CD4-positive, alpha-beta T cell (primary cell): ENCODE measurements around the gene MAP1LC3C. TPM values are rescaled to one million over a fixed set of nuclear protein-coding genes. Genes with fewer than 3 reads are reported as not detected.
A peak's percentile ranks its signal among the peaks of the same experiment; 100 is the strongest.

Source experiments
- ATAC-seq: fragments of 200-7000 bp; cut with Tn5 transposase; one replicate; pipeline ENCODE4 v1.10.0; 2022; ENCODE audit warnings: mild to moderate bottlenecking; ENCODE audit not compliant: poor library complexity
- CTCF ChIA-PET: fragments of 350-600 bp; sonication (Branson Sonifier 250); formaldehyde crosslinking; loops from one replicate; lab custom pipeline; 2021; ENCODE audit warnings: antibody characterized with exemption, inconsistent platforms; lab: Charles Lee
- POLR2A ChIA-PET: fragments of 350-600 bp; sonication (Branson Sonifier 250); formaldehyde crosslinking; loops from one replicate; lab custom pipeline; 2021; ENCODE audit warnings: antibody characterized with exemption, inconsistent platforms; lab: Charles Lee
- DNase-seq, 14 experiments: peaks; one replicate each; pipeline ENCODE4 v3.0.0-alpha.2; 2013 to 2020; ENCODE audit warnings: mixed read lengths in 2 of 14
- H3K27ac ChIP-seq, 2 donors: one replicate each; pipeline versions ENCODE4 v1.5.1 to v1.7.0; 2013; ENCODE audit warnings: low read length in 2 of 2, low read depth in 1 of 2, mild to moderate bottlenecking in 1 of 2
- H3K27me3 ChIP-seq, 2 experiments: 1 replicate in 1 of 2; 2 replicates in 1 of 2; pipeline versions ENCODE4 v1.6.1 to v1.7.0; 2013; ENCODE audit warnings: low read length in 2 of 2, control low read depth in 1 of 2, mild to moderate bottlenecking in 1 of 2, moderate library complexity in 1 of 2; ENCODE audit not compliant: insufficient read depth in 2 of 2, control insufficient read depth in 1 of 2
- H3K36me3 ChIP-seq: one replicate; pipeline ENCODE4 v1.6.1; 2013; ENCODE audit warnings: low read length, control low read depth; ENCODE audit not compliant: insufficient read depth
- H3K4me1 ChIP-seq: one replicate; pipeline ENCODE4 v1.6.1; 2013; ENCODE audit warnings: low read length, control low read depth; ENCODE audit not compliant: insufficient read depth
- H3K4me3 ChIP-seq: one replicate; pipeline ENCODE4 v1.5.1; 2013; ENCODE audit warnings: mild to moderate bottlenecking, low read length, moderate library complexity
- H3K9me3 ChIP-seq, 2 experiments: 1 replicate in 1 of 2; 2 replicates in 1 of 2; pipeline versions ENCODE4 v1.6.1 to v1.7.0; 2013; ENCODE audit warnings: low read length in 2 of 2, mild to moderate bottlenecking in 2 of 2, control low read depth in 1 of 2, moderate library complexity in 1 of 2; ENCODE audit not compliant: control insufficient read depth in 1 of 2, insufficient read depth in 1 of 2
- H3K27ac Mint-ChIP-seq: one replicate; pipeline ENCODE4 v1.8.0; 2020; ENCODE audit warnings: mixed read lengths
- H3K27me3 Mint-ChIP-seq: one replicate; pipeline ENCODE4 v1.8.0; 2021; ENCODE audit warnings: mixed read lengths
- H3K36me3 Mint-ChIP-seq: one replicate; pipeline ENCODE4 v1.8.0; 2021; ENCODE audit warnings: low read depth, mixed read lengths
- H3K4me1 Mint-ChIP-seq: one replicate; pipeline ENCODE4 v1.8.0; 2021; ENCODE audit warnings: low read depth, mixed read lengths
- H3K4me3 Mint-ChIP-seq: one replicate; pipeline ENCODE4 v1.8.0; 2020; ENCODE audit warnings: mild to moderate bottlenecking, mixed read lengths
- H3K9me3 Mint-ChIP-seq: one replicate; pipeline ENCODE4 v1.8.0; 2020; ENCODE audit warnings: mixed read lengths
- intact Hi-C, 2 experiments: fragments of 100-400 bp; cut with DNase I in 1 of 2; cut with micrococcal nuclease in 1 of 2; formaldehyde crosslinking; loops; one replicate each; pipeline versions ENCODE4 v1.15.1 to v1.9.0; 2023 to 2025; cut with DNase I, micrococcal nuclease
- total RNA-seq, 174 experiments: library from RNA in 2 of 174; stranded (reverse) in 2 of 174; gene quantifications; one replicate each; pipeline ENCODE4 v1.2.3 and lab custom pipeline; 2021 to 2026
- TF ChIP-seq, protein P1 (sequence below): fragments of 200-600 bp; IDR thresholded peaks from one replicate; pipeline ENCODE4 v1.8.0; 2022; ENCODE audit warnings: antibody characterized with exemption, mild to moderate bottlenecking

MAP1LC3C gene
- total RNA-seq, 2 experiments from 2014 or later: not detected

DNA sequence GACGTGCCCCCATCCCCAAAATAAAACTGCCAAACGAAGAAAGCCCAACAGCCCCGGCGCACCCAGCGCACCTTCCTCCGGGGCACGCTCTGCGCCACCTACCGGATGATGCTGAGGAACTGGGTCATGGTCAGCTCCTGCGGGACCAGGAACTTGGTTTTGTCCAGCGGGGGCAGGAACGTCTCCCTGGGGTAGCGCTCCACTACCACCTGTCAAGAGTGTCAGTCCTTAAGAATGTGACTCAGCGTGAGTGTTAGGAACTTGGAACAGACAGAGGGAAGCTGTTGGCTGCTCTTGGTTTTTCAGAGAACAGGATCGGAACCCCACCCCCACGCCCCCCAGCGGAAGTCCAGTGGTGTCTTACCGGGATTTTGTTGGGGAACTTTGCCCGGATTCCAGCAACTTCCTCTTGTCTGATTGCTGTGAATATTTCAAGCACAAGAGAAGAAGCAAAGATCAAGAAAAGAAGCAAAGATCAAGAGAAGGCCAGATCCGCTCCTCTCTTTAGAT is 431 bp downstream of the MAP1LC3C start:
- POLR2A ChIA-PET: no interaction called here

GRCh38 chr1:241997401-241997998 is 1.4 kb downstream of the MAP1LC3C start:
- H3K36me3 ChIP-seq: no peaks in the 10 kb centered on the region
- ChIA-PET CTCF (no interaction called here), POLR2A (no interaction called here)
- H3K27ac Mint-ChIP-seq: no peak overlapping the region
- H3K27ac ChIP-seq: no peak overlapping the region
- peaks cover 6% of the 10 kb centered on the region for H3K4me1 ChIP-seq
- H3K27me3 Mint-ChIP-seq: peaks cover 4% of the 10 kb centered on the region
- H3K36me3 Mint-ChIP-seq: no peaks in the 10 kb centered on the region
- H3K9me3 Mint-ChIP-seq: no peaks in the 10 kb centered on the region
- TF ChIP-seq, protein P1, sequence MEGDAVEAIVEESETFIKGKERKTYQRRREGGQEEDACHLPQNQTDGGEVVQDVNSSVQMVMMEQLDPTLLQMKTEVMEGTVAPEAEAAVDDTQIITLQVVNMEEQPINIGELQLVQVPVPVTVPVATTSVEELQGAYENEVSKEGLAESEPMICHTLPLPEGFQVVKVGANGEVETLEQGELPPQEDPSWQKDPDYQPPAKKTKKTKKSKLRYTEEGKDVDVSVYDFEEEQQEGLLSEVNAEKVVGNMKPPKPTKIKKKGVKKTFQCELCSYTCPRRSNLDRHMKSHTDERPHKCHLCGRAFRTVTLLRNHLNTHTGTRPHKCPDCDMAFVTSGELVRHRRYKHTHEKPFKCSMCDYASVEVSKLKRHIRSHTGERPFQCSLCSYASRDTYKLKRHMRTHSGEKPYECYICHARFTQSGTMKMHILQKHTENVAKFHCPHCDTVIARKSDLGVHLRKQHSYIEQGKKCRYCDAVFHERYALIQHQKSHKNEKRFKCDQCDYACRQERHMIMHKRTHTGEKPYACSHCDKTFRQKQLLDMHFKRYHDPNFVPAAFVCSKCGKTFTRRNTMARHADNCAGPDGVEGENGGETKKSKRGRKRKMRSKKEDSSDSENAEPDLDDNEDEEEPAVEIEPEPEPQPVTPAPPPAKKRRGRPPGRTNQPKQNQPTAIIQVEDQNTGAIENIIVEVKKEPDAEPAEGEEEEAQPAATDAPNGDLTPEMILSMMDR: no peak
- H3K4me1 Mint-ChIP-seq: no peaks in the 10 kb centered on the region
- H3K4me3 Mint-ChIP-seq: no peak overlapping the region
- no peak overlapping the region for H3K4me3 ChIP-seq
- no peaks in the 10 kb centered on the region for H3K9me3 ChIP-seq
- intact Hi-C loops: loop anchor here (5.0 kb wide), 2 partner anchors 385 to 465 kb away; partner anchors contain the start of gene KMO (in 1 of the 2)
- DNase-seq (no peak), ATAC-seq (no peak)
- peaks cover 0 to 2% of the 10 kb centered on the region in 2 experiments for H3K27me3 ChIP-seq

More for the DNA sequence above, 431 bp downstream of the MAP1LC3C start:
- DNase-seq (peak; percentile 3 to 64 (median 25)), ATAC-seq (peak; percentile 46)
- H3K27ac Mint-ChIP-seq: no peak overlapping the region
- Histone ChIP-seq H3K4me1 (peaks cover 6% of the 10 kb centered on the region), H3K9me3 (no peaks in the 10 kb centered on the region), H3K4me3 (peak overlapping the region; percentile 25), H3K27me3 (peaks cover 0 to 2% of the 10 kb centered on the region in 2 experiments), H3K27ac (no peak overlapping the region), H3K36me3 (no peaks in the 10 kb centered on the region)
- intact Hi-C loops: loop anchor here (1.0 to 5.0 kb wide), 4 partner anchors 386 to 467 kb away; partner anchors contain the start of gene KMO (in 1 of the 2)
- H3K4me1 Mint-ChIP-seq: no peaks in the 10 kb centered on the region
- H3K27me3 Mint-ChIP-seq: peaks cover 4% of the 10 kb centered on the region
- TF ChIP-seq, protein P1: peak; percentile 76
- CTCF ChIA-PET: interaction anchor here (1.2 kb wide), 1 partner anchor 388 kb away, joined by 6 read pairs; no protein-coding TSS in a partner anchor
- no peak overlapping the region for H3K4me3 Mint-ChIP-seq
- H3K36me3 Mint-ChIP-seq: no peaks in the 10 kb centered on the region
- H3K9me3 Mint-ChIP-seq: no peaks in the 10 kb centered on the region

DNA sequence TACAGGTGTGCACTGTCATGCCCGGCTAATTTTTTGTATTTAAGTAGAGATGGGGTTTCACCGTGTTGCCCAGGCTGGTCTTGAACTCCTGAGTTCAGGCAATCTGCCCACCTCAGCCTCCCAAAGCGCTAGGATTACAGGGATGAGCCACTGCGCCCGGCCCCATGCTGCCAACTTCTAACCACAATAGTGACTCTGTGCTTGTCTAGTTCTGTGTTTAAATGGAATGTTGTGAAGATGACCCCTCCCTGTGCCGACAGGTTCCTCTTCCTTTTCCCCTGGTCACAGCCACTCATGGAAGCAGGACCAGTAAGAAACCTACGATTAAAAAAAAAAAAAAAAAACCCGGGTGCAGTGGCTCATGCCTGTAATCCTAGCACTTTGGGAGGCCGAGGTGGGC is 4.7 kb downstream of the MAP1LC3C start:
- Histone ChIP-seq H3K9me3 (no peaks in the 10 kb centered on the region), H3K27ac (no peak overlapping the region), H3K36me3 (no peaks in the 10 kb centered on the region), H3K27me3 (peaks cover 0 to 2% of the 10 kb centered on the region in 2 experiments), H3K4me1 (peaks cover 6% of the 10 kb centered on the region), H3K4me3 (no peak overlapping the region)
- Mint-ChIP-seq H3K36me3 (no peaks in the 10 kb centered on the region), H3K27me3 (peaks cover 11% of the 10 kb centered on the region), H3K27ac (no peak overlapping the region), H3K4me3 (no peak overlapping the region), H3K9me3 (no peaks in the 10 kb centered on the region), H3K4me1 (no peaks in the 10 kb centered on the region)
- ATAC-seq: no peak
- no peak for DNase-seq
- ChIA-PET POLR2A (no interaction called here), CTCF (interaction anchor here (0.7 kb wide), 1 partner anchor 463 kb away, joined by 3 read pairs; no protein-coding TSS in a partner anchor)
- TF ChIP-seq, protein P1: no peak
- intact Hi-C loops: no loop called here
